HL-60 (cell line): ENCODE measurements around the gene OR5K1.

Experiments
- CTCF ChIP-seq: IDR thresholded peaks from one replicate; pipeline ENCODE4 v1.5.1; 2011; ENCODE audit warnings: low read length, control low read depth, inconsistent platforms; ENCODE audit not compliant: insufficient read depth
- GABPA ChIP-seq: IDR thresholded peaks from 2 replicates; pipeline ENCODE4 v1.6.1; 2012; ENCODE audit warnings: low read depth
- POLR2AphosphoS5 ChIP-seq: IDR thresholded peaks from 2 replicates; pipeline ENCODE4 v1.6.1; 2012; ENCODE audit warnings: low read depth
- REST ChIP-seq: IDR thresholded peaks from 2 replicates; pipeline ENCODE4 v1.6.1; 2012; ENCODE audit warnings: low read depth; ENCODE audit not compliant: insufficient replicate concordance
- SPI1 ChIP-seq: IDR thresholded peaks from 2 replicates; pipeline ENCODE4 v1.6.1; 2012; ENCODE audit warnings: low read depth, mild to moderate bottlenecking, borderline replicate concordance

- no peak for TF ChIP-seq CTCF
- no peak for TF ChIP-seq REST
- TF ChIP-seq GABPA, result no peak
- TF ChIP-seq POLR2AphosphoS5, result no peak
- no peak for TF ChIP-seq SPI1
These were observed 51.9 kb downstream of the OR5K1 start for GRCh38 chr3:98514948-98515347.
